GM19397 (cell line): Measurements from ENCODE around the gene DDX31.
A peak's percentile ranks its signal among the peaks of the same experiment; 100 is the strongest.
"Not testable (repeated sequence)": the region's sequence is repeated elsewhere in the genome, so short reads cannot be mapped to it uniquely, and the experiment has no call there.

ENCODE experiments used
- ATAC-seq: cut with Tn5 transposase; IDR thresholded peaks from one replicate; pipeline ENCODE4 v1.9.1; 2021; ENCODE audit warnings: mild to moderate bottlenecking, moderate library complexity; ENCODE audit not compliant: unreplicated experiment

Gene DDX31

DNA sequence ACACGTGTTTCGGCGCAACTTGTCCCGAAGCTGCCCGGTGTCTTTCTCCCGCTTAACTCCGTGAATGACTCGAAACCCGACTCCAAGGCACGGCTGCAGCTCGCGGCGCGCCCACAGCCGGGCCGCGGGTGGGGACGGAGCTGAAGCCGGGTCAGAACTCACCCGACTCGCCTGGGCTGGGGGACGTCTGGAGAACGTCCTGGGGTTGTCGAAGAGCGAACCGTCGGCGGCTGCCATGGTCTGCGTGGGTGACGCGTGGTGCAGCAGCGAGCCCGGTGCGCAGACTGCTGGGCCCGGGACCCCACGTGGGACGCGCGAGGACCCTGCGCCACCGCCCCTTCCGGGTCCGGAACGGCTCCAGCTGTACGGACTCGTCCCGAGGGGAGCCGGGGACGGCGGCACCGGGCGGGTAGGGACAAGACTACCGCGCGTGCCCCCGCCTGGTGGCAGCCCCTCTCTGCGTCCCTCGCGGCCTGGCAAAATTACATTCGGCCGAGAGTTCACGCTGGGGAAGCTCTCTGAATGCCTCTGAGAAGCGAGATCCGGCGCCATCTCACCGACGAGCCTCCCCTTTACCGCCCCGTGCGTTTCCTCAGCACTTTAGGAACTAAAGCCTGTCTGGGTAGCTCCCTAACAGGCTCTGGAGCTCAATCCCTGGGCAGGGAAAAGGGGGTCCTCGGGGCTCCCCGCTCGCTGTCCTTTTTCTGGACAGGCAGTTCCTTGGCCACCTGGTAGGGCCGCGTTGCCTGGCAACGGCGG, at the start of gene DDX31:
Gene DDX31, minus strand, starts transcription at position 286 of the 759 bp plus-strand sequence. Its CDS starts 49 bp downstream, at position 237.
- ATAC-seq, result peak; percentile 67

DNA sequence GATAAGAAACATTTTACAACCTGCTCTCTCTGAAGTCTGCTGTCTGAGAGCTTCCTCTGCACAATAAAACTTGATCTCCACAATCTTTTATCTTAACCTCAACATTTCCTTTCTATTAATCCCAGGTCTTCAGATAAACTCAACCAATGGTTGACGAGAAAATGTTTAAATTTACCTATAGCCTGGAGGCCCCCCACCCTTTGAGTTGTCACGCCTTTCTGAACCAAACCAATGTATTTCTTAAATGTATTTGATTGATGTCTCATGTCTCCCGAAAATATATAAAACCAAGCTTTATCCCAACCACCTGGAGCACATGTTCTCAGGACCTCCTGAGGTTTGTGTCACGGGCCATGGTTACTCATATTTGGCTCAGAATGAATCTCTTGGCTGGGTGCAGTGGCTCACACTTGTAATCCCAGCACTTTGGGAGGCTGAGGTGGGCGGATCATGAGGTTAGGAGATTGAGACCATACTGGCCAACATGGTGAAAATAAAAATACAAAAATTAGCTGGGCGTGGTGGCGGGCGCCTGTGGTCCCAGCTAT, 48.7 kb upstream of the DDX31 start:
- not testable (repeated sequence) for ATAC-seq

DNA sequence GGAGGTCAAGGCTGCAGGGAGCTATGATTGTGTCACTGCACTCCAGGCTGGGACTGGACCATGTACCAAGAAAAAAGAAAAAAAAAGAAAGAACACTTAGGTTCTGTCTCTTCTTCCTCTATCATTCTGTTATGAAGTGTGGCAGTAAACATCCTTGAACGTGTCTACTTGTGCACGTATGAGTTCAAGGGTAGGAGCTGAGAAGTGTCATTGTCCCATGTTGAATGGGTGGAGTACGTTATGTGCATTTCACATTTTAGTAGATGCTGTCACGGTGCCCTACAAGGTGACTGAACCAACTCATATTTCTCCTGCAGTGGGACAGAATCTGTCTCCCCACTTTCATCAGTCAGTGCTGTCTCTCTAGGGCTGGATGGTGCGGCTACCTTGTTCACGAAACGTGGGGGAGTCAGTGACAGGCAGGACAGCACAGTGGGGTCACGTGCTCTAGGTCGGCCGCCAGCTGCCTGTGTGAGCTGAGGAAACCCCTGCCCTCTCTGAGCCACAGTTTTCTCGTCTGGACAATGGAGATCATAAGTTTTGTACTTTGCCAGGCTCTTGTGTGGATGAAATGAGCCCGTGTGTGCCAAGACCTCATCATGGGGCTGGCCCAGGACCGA, 47.7 kb upstream of the DDX31 start:
- no peak for ATAC-seq

DNA sequence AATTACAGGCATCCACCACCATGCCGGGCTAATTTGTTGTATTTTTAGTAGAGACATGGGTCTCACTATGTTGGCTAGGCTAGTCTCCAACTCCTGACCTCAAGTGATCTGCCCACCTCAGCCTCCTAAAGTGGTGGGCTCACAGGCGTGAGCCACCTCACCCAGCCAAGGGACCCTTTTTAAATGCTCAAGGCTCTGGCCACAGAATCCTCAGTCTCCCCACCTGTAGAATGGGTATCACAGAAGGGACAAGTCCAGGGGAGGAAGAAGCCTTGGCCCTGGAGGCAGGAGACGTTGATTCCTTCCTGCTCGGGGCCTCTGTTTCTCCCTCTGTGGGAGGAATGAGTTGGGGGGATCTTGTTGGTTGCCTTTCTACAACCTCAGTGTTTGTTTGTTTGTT, 46.2 kb upstream of the DDX31 start:
- no peak for ATAC-seq

DNA sequence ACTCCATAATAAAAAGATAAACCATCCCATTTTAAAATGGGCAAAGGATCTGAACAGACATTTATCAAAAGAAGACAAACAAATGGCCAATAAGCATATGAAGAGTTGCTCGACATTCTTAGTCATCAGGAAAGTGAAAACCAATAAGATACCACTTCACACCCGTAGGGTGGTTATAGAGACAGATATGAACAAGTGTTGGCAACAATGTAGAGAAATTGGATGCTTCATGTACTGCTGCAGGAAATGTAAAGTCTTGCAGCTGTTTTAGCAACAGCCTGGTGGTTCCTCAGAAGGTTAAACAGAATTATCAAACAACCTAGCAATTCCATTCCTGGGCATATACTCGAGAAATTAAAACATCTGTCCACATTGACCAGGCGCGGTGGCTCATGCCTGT, 43.0 kb upstream of the DDX31 start:
- ATAC-seq, result no peak

DNA sequence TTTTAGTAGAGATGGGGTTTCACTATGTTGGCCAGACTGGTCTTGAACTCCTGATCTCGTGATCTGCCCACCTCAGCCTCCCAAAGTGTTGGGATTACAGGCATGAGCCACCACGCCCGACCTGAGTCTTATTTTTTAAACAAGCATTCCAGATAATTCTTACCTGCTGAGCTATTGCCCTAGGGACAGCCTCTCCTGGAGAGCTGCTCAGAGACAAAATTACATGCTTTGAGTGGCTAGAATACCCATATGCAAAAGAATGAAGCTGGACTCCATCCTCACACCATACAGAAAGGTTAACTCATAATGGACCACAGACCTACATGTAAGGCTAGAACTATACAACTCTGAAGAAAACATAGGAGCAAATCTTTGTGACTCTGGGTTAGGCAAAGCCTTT, 42.1 kb upstream of the DDX31 start:
- no peak for ATAC-seq

DNA sequence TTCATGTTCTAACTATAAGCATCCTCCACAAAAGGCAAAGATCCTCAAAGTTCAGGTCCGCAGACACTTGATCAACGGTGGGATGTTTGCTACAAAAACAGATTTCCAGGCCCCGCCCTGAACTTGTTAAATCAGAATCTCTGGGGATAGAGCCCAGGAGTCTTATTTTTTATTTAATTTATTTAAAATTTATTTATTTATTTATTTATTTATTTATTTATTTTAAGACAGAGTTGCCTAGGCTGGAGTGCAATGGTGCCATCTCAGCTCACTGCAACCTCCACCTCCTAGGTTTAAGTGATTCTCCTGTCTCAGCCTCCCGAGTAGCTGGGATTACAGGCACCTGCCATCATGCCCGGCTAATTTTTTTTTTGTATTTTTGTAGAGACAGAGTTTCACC, 41.4 kb upstream of the DDX31 start:
- ATAC-seq, result not testable (repeated sequence)

DNA sequence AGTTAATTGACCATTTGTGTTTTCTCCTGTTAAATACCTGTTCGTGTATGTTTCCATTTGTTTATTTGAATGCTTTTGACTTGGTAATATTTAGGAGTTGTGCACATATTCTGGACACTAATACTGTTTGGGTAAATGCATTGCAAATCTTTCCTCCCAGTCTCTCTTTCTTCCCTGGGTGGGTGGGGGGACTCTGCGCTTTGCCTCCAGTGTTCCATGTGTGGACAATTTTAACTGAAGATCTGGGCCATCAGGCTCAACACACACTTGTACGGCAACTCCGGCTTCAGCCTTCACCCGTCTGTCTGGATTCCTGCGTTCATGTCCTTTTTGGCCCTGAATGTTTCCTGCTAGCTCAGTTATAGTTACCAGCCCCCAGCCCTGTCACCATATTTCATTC, 40.5 kb upstream of the DDX31 start:
- ATAC-seq, result no peak

DNA sequence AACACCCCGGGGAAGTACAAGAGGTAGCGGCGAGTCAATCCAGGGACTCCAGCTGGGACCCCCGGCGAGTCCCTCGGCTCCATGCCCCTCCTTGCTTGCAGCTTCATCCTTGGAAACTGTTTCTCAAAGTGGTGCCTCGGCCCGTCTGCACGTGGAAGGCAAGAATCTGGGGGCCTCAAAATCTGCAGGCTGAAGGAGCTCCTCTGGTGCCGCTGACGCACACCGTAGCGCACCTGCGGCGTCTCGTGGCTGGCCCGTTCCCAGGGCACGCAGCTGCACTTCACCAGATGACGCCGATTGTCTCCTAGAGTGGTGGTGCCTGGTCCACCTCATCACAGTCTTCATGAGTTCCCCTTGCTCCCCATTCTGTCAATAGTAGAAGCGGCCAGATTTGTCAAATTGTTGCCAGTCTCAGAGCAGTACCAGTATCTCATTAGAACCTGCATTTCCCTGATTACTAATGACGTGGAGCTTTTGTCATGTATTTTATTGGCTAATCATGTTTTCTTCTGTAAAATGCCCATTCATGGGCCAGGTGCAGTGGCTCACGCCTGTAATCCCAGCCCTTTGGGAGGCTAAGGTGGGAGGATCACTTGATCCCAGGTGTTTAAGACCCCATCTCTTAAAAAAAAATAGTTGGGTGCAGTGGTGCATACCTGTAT, 39.1 kb upstream of the DDX31 start:
- ATAC-seq, result no peak

DNA sequence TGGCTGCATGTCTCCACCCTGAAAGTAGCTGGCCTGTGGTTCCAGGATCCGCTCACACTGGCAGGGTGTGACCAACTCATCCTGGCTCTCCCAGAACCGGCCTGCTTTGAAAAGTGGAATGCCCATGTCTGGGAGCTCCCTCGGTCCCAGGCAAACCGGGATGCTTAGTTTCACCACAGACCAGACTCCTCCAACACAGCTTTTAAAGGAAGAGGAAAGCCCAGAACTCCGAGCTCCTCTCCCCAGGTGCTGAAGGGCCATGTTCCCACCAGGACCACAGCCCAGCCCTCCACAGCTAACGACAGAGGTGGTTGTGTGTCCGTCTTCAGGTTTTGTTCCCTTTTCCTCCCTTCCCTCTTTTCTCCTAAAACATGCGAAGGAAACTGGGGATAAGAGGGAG, 38.5 kb upstream of the DDX31 start:
- ATAC-seq, result no peak

DNA sequence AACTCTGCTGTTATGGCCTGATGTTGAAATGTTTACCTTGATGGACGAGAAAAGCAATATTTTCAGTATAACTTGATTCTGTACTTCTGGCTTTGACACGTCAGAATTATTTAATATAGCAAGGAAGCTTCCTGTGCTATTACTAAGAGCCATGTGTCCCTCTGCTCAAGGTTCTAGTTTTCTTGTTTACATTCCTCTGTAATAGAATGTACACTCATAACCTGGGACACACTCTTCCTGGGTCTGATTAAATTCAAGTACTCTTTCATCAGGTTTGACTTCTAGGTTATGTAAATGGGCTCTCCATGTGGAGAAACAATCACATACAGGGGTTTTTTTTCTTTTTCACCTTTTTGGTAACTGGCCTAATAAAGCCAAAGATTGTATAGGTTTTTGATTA, 33.6 kb upstream of the DDX31 start:
- no peak for ATAC-seq

DNA sequence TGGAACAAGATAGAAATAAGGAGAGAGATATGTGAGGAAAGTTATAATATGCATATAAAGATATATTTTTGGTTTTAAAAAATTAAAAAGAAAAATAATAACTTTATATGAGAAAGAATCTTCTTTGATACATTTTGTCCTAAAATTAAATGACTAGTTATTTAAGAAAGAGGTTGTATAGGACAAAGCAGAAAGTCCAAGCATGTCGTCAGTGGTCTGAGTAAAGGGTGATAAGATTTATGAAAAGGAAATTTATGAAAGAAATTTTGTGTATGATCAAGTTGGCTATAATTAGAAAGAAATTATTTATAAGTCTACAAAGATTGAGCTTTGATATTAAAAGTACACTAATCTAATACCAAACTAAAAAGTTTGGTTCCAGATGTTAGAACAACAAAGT, 32.5 kb upstream of the DDX31 start:
- ATAC-seq, result no peak

DNA sequence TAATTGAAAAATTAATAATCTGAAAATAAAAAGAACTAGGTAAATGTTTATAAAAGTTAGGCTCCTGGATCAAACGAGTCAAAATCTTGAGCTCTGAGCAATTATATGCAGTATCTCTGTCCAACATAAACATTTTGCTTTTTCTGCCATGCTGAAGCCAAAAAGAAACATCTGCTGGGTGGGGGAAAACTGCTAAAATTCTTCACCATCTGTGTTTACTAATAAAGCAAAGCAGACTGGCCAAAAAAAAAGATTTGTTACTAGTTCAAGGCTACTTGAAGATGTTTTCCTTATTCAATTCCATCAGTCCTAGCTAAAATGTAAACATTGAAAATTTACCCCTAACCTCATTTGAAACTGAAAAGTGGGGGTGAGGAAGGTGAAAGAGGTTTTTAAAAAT, 30.2 kb upstream of the DDX31 start:
- no peak for ATAC-seq

DNA sequence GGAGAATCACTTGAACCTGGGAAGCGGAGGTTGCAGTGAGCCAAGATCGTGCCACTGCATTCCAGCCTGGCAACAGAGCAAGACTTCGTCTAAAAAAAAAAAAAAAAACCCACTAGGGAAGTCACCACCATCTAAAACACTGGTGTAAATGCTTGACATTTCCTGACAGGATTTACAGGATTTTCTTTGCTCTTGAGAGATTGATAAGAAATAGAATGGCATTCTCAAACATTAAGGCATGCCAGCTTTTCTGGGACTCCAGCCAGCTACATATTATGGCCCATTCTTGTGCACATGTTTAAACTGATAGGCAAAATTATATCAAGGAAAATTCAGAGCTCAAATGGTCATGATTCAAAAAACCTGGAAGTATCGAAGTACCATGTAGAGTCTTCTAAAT, 29.2 kb upstream of the DDX31 start:
- no peak for ATAC-seq

DNA sequence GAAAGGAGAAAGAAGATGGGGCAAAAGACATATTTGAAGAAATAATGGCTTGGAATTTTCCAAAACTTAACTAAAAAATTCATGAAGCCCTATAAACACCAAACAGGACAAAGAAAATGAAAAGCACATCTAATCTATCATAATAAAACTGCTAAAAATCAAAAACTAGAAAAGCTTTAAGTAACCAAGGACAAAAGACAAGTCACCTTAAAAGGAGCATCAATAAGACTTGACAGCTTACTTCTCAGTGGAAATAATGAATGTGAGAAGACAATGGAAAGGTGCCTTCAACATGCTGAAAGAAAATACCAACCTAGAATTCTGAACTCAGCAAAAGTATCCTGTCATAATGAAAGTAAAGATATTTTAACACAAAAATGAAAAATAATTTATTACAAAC, 27.4 kb upstream of the DDX31 start:
- ATAC-seq, result no peak

DNA sequence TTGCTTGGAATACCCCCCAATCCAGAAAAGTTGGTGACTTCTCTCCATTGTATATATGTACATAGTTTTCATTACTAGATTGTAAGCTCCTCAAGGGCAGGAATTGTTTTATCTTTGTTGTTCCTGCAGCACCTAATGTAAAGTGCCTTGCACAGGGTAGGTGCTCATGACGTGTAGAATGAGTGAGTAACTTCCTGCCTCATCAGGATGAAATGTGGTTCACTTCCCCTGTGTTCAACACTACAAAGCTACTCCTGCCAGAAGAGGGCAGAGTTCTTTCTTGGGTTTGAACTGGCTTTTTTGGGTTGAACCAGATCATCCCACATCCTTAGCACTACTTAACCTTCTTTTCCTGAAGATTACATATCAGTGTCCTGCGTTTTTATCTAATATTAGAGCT, 24.4 kb upstream of the DDX31 start:
- ATAC-seq, result no peak

DNA sequence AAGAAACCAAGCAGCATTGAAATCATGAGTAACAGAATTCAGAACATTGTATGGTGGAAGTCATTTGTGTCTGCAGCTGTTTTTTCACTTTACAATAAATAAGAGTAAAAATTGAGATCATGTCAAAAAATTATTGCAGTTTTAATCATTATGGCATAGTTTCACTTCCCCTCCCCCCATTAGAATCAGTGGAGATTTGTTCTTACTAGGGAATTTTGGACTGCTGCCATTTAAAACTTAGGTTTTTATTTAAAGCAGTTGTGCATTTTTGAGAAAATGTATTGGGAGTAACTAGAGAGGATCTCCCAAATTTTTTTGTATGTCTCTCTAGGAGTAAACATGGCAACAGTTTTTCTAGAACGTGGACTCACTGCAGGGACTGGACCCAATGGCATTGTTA, 20.9 kb upstream of the DDX31 start:
- ATAC-seq, result no peak

DNA sequence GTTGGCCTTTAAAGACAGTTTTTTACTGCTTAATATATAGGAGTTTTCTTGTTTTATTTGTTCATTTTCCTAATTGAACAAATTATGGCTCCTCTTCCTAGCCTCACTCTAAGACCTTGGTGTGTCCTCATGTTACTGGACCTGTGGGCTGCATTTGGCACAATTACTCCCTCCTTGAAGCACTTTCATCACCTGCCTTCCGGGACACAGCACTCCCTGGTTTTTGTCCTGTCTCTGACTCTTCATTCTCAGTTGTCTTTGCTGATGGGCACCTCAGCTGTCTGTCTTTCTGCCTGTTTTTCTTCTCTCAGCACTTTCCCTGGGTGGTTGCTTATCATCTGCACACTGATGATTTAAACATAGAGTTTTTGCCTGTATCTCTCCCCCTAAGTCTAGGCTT, 14.1 kb upstream of the DDX31 start:
- no peak for ATAC-seq

DNA sequence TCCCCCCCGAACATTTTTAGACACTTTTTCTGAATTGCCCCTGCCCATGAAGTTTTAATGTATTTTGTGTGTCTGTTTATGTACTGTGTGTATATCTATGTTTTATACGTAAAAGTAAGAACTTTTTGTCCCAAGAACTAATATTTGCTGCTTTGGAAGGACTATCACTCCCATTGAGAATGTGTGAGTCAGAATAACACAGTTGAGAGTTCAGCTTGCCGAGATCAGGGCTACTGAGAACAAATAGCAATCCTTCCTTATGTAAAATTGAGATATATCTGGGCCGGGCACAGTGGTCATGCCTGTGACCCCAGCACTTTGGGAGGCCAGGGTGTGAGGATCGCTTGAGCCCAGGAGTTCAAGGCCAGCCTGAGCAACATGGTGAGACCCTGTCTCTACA, 11.8 kb upstream of the DDX31 start:
- ATAC-seq, result no peak

DNA sequence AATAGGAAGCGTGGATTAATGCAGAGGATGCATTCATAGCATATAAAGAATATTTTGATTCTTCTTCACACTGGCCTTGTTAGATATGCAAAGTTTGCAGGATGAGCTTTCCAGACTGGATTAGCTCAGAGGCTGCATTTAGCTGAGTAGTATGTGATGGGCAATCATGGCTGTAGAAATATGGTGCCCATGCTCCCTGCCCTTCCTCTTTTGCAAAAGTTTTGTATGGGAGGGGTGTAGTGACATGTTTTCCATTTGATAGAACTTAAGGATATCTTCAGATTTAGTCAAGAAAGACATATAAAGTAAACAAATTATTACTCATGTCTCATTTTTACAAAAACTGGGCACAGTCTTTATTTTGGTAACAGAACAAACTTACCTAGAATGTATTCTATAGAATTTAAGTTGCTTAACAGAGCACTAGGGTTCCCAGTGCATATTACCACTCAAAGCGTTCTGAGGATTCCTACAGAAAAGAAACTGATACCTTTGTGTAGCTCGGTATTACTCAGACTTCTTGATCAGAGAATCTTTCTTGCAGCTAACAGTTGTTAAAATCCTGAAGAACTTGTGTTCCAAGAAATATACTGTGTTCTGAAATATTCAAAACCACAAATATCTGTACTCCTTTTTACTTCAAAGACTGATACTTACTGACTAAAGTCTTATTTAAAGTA, 10.3 kb upstream of the DDX31 start:
- ATAC-seq, result no peak

DNA sequence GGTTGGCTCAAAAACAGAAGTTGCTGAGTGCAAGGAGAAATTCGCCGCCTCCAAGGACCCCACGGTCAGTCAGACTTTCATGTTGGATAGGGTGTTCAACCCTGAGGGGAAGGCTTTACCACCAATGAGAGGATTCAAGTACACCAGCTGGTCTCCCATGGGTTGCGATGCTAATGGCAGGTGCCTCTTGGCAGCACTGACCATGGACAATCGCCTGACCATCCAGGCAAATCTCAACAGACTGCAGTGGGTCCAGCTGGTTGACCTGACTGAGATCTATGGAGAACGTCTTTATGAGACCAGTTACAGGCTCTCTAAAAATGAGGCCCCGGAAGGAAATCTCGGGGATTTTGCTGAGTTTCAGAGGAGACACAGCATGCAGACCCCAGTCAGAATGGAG, 8.2 kb upstream of the DDX31 start:
- no peak for ATAC-seq
